NB4 (cell line): ENCODE measurements around the gene MAGI2.

Source experiments
- MYC ChIP-seq: IDR thresholded peaks from 2 replicates; pipeline ENCODE4 v1.6.1; 2011; ENCODE audit warnings: low read depth, low read length
- POLR2A ChIP-seq: IDR thresholded peaks from 2 replicates; pipeline ENCODE4 v1.6.1; 2011; ENCODE audit warnings: mild to moderate bottlenecking; ENCODE audit not compliant: insufficient read length; ENCODE audit errors: extremely low read depth
- TF ChIP-seq, protein P1 (sequence below): IDR thresholded peaks from 2 replicates; pipeline ENCODE4 v1.6.1; 2011; ENCODE audit warnings: low read depth, low read length
- TF ChIP-seq, protein P2 (sequence below): IDR thresholded peaks from one replicate; pipeline ENCODE4 v1.5.1; 2012; ENCODE audit warnings: low read depth, low read length

DNA sequence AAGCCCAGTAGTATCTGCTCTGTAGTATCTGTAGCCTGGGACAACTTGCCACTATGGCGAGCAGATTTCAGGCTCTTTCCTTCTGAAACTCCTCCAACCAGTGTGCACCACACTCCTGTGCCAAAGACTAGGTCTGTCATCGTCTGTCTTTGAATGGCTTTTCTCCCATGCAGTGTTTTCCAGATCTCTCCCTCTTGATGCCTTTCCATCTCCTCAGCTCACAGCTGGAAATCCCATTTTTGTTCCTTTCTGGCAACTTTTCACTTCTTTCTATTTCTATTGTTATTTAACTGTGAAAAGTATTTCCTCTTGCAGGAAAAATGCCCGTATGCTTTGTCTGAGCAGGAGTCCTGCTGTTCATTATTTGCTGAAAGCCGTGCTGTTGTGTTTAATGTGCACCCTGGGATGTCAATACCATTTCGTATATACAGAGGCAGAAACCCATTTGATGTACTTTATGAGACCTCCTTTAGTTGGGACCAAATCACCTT, 1281.2 kb downstream of the MAGI2 start:
- TF ChIP-seq, protein P1, sequence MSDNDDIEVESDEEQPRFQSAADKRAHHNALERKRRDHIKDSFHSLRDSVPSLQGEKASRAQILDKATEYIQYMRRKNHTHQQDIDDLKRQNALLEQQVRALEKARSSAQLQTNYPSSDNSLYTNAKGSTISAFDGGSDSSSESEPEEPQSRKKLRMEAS: no peak
- TF ChIP-seq, protein P2, sequence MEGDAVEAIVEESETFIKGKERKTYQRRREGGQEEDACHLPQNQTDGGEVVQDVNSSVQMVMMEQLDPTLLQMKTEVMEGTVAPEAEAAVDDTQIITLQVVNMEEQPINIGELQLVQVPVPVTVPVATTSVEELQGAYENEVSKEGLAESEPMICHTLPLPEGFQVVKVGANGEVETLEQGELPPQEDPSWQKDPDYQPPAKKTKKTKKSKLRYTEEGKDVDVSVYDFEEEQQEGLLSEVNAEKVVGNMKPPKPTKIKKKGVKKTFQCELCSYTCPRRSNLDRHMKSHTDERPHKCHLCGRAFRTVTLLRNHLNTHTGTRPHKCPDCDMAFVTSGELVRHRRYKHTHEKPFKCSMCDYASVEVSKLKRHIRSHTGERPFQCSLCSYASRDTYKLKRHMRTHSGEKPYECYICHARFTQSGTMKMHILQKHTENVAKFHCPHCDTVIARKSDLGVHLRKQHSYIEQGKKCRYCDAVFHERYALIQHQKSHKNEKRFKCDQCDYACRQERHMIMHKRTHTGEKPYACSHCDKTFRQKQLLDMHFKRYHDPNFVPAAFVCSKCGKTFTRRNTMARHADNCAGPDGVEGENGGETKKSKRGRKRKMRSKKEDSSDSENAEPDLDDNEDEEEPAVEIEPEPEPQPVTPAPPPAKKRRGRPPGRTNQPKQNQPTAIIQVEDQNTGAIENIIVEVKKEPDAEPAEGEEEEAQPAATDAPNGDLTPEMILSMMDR: no peak
- TF ChIP-seq POLR2A (no peak), MYC (no peak)
